ENCODE data around the gene PPP6R2.

The PPP6R2 gene

GRCh38 chr22:50483556-50483955 lies 140.4 kb downstream of the PPP6R2 start:
- no peak overlapping the region for H3K9ac ChIP-seq
- TF ChIP-seq, protein P1, sequence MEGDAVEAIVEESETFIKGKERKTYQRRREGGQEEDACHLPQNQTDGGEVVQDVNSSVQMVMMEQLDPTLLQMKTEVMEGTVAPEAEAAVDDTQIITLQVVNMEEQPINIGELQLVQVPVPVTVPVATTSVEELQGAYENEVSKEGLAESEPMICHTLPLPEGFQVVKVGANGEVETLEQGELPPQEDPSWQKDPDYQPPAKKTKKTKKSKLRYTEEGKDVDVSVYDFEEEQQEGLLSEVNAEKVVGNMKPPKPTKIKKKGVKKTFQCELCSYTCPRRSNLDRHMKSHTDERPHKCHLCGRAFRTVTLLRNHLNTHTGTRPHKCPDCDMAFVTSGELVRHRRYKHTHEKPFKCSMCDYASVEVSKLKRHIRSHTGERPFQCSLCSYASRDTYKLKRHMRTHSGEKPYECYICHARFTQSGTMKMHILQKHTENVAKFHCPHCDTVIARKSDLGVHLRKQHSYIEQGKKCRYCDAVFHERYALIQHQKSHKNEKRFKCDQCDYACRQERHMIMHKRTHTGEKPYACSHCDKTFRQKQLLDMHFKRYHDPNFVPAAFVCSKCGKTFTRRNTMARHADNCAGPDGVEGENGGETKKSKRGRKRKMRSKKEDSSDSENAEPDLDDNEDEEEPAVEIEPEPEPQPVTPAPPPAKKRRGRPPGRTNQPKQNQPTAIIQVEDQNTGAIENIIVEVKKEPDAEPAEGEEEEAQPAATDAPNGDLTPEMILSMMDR (conservative IDR thresholded peaks at IDR 0.05; ENCODE audit: low read depth, low read length), result no peak
- no peaks in the 10 kb centered on the region for H3K27me3 ChIP-seq (ENCODE audit: insufficient read depth, low read depth)
- no peak overlapping the region for H3K4me3 ChIP-seq (IDR thresholded peaks at IDR 0.05; ENCODE audit: insufficient read depth, low read depth, low read length)
- no peaks in the 10 kb centered on the region for H3K36me3 ChIP-seq (ENCODE audit: insufficient read depth)
- H3K79me2 ChIP-seq (ENCODE audit: insufficient read depth, low read depth), result no peaks in the 10 kb centered on the region
- no peaks in the 10 kb centered on the region for H4K20me1 ChIP-seq (ENCODE audit: insufficient read depth)
- H3K4me2 ChIP-seq, result no peak overlapping the region
- H3K4me1 ChIP-seq (ENCODE audit: low read depth, poor library complexity, severe bottlenecking), result no peaks in the 10 kb centered on the region
- no peak overlapping the region for H3K27ac ChIP-seq
- no peak overlapping the region for H2AFZ ChIP-seq (ENCODE audit: low read depth)

DNA sequence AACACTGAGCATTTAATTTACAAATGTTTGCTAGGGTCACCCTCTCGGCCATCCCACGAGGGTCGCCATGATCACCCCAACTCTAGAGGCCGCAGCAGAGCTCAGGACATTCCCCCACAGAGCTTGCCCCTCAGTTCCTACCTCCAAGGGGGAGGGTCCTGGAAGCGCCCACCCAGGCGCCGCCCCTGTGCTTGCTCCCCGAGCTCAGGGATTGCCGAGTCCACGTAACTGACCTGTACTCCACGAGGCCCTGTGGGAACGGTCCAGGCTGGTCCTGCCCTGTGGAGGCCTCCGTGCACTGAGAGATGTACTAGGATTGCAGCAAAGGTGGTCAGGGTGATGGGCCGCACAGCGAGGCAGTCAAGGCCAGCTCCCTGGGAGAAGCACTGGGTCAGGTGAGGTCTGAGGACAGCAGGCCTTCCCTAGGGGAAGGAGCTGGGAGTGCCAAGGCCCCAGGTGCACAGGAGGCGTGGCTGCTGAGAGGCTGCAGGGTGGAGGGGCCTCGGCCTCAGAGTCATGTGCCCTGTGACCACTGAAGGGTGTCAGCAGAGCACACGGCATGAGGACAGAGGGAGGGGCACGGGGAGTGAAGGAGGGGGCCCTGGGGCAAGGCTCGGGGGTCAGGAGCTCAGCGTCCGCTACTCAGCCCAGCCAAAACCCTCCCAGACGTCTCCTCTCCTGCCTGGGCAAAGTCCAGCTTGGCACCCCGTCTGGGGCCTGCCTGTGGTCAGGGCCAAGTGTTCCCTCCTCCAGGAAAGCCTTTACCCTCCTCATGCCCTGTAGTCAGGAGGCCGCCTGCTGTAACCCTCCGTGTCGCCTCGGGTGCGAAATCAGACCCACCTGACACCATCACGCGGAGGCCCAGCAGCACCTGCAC lies 141.1 kb downstream of the PPP6R2 start:
- H3K9ac ChIP-seq, result no peak overlapping the region
- H3K27me3 ChIP-seq (ENCODE audit: insufficient read depth, low read depth), result no peaks in the 10 kb centered on the region
- no peaks in the 10 kb centered on the region for H3K79me2 ChIP-seq (ENCODE audit: insufficient read depth, low read depth)
- no peaks in the 10 kb centered on the region for H4K20me1 ChIP-seq (ENCODE audit: insufficient read depth)
- H2AFZ ChIP-seq (ENCODE audit: low read depth), result no peak overlapping the region
- no peaks in the 10 kb centered on the region for H3K4me1 ChIP-seq (ENCODE audit: low read depth, poor library complexity, severe bottlenecking)
- no peak overlapping the region for H3K4me3 ChIP-seq (IDR thresholded peaks at IDR 0.05; ENCODE audit: insufficient read depth, low read depth, low read length)
- no peak overlapping the region for H3K4me2 ChIP-seq
- H3K27ac ChIP-seq, result no peak overlapping the region
- no peaks in the 10 kb centered on the region for H3K36me3 ChIP-seq (ENCODE audit: insufficient read depth)
- TF ChIP-seq, protein P1 (conservative IDR thresholded peaks at IDR 0.05; ENCODE audit: low read depth, low read length), result no peak

DNA sequence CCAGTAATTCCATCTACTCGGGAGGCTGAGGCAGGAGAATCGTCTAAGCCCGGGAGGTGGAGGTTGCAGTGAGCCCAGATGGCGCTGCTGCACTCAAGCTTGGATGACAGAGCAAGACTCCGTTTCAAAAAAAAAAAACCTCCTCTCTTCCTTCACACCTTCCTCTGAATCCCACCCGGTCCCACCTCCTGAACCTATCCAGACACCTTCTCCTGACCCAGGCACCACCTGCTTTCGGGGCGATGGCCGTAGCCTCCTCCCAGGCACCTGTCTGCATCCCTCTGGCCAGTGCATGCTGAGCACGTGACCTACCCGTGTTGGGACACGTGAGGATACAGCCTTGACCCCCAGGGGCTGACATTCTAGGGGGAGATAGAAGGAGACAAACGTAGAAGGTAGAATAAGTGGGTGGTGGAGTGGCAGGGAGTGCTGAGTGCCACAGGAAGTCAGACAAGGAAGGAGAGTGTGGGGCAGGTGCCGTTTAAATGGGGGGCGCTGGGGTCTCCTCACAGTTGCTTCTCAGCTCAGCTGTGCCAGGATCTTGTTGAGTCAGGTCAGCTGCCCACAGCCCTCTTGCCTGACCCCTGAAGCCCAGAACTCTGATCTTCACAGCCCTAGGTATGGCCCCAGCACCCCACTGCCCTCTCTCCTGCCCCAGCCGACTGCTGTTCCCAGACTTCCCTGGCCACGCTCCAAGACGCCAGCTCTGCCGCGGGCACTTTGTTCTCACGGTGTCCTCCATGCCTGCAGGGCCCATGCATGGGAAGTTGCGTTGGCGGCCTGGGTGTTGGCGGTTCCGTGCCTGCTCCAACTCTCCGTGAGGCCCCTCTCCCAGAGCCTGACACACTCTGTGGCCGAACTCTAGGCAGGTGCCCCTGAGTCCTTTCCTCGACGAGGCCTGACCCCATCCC lies 142.3 kb downstream of the PPP6R2 start:
- Histone ChIP-seq H3K27ac (no peak overlapping the region), H3K79me2 (ENCODE audit: insufficient read depth, low read depth) (no peaks in the 10 kb centered on the region), H3K4me2 (no peak overlapping the region), H3K4me1 (ENCODE audit: low read depth, poor library complexity, severe bottlenecking) (no peaks in the 10 kb centered on the region), H4K20me1 (ENCODE audit: insufficient read depth) (no peaks in the 10 kb centered on the region), H3K9ac (no peak overlapping the region), H3K4me3 (IDR thresholded peaks at IDR 0.05; ENCODE audit: insufficient read depth, low read depth, low read length) (no peak overlapping the region), H2AFZ (ENCODE audit: low read depth) (no peak overlapping the region), H3K36me3 (ENCODE audit: insufficient read depth) (no peaks in the 10 kb centered on the region), H3K27me3 (ENCODE audit: insufficient read depth, low read depth) (no peaks in the 10 kb centered on the region)
- TF ChIP-seq, protein P1 (conservative IDR thresholded peaks at IDR 0.05; ENCODE audit: low read depth, low read length), result no peak

DNA sequence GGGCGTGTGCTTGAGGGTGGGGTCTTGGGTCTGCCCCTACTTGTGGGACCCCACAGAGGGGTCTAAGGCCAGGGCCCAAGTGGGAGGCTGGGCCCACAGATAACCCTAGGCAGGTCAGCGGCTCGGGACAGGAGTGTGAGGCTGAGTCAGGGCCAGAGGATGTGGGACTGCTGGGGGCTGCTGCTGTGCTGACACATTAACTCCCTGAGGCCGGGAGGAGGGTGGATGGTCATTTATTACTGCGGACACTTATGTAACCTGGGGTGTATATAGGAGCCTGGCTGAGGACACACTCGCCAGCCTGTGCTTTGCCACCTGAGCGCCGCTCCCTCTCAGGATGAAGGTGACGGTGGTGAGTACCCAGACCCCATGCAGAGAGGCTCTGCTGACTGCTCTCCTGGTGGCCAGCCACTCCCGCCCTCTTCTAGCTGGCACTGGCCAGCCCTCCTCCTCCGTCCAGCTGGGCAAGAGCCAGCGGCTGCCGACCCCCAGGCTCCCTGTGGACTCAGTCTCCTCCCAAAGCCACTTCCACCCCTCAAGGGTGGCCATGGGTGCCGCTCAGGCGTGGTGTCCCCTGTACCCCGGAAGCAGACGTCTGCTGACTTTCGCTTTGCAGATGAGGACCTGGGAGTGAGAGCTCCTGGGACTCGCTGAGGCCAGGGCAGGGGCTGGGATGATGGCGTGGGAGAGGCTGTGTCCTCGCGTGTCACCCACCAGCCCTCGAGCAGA lies 143.6 kb downstream of the PPP6R2 start, which contains the start of gene MIOX:
MIOX (plus strand) TSS at position 299 of the 729 bp plus-strand sequence; CDS start at position 338, 39 bp downstream.
- Histone ChIP-seq H3K4me2 (no peak within 1 kb of the TSS), H3K27me3 (ENCODE audit: insufficient read depth, low read depth) (no peaks in the 10 kb centered on the region), H3K9ac (no peak within 1 kb of the TSS), H2AFZ (ENCODE audit: low read depth) (no peak within 1 kb of the TSS), H3K4me3 (IDR thresholded peaks at IDR 0.05; ENCODE audit: insufficient read depth, low read depth, low read length) (no peak within 1 kb of the TSS), H3K36me3 (ENCODE audit: insufficient read depth) (no peaks in the 10 kb centered on the region), H3K27ac (no peak within 1 kb of the TSS), H3K79me2 (ENCODE audit: insufficient read depth, low read depth) (no peaks in the 10 kb centered on the region), H3K4me1 (ENCODE audit: low read depth, poor library complexity, severe bottlenecking) (no peaks in the 10 kb centered on the region), H4K20me1 (ENCODE audit: insufficient read depth) (no peaks in the 10 kb centered on the region)
- TF ChIP-seq, protein P1 (conservative IDR thresholded peaks at IDR 0.05; ENCODE audit: low read depth, low read length), result no peak
